Thyroid gland (tissue), 4 donors: ENCODE measurements around the gene CACNA1A. TPM values are rescaled to one million over a fixed set of nuclear protein-coding genes. Genes with fewer than 3 reads are reported as not detected.
"Not testable (repeated sequence)": the region's sequence is repeated elsewhere in the genome, so short reads cannot be mapped to it uniquely, and the experiment has no call there.

Experiments
- DNase-seq, 2 donors: peaks; one replicate each; pipeline ENCODE4 v3.0.0-alpha.2; 2019
- H3K27ac ChIP-seq, 3 donors: fragments of 200-600 bp; sonication (generic); 1 replicate in 2 of 3; 2 replicates in 1 of 3; pipeline ENCODE4 v1.5.1; 2016 to 2019; ENCODE audit warnings: mild to moderate bottlenecking in 1 of 3, moderate library complexity in 1 of 3
- H3K27me3 ChIP-seq: fragments of 200-600 bp; sonication (generic); one replicate; pipeline ENCODE4 v1.5.1; 2019
- H3K36me3 ChIP-seq, 2 donors: fragments of 200-600 bp; sonication (generic); one replicate each; pipeline ENCODE4 v1.5.1; 2016 to 2019
- H3K4me1 ChIP-seq, 2 donors: fragments of 200-600 bp; sonication (generic); one replicate each; pipeline ENCODE4 v1.5.1; 2017 to 2019
- H3K4me3 ChIP-seq, 3 donors: fragments of 200-600 bp; sonication (generic); replicated peaks in 1 of 3; 1 replicate in 2 of 3; 2 replicates in 1 of 3; pipeline ENCODE4 v1.5.1; 2016; ENCODE audit warnings: mild to moderate bottlenecking in 1 of 3
- H3K9me3 ChIP-seq: fragments of 200-600 bp; sonication (generic); one replicate; pipeline ENCODE4 v1.5.1; 2017
- POLR2A ChIP-seq, 2 donors: fragments of 450-650 bp; IDR thresholded peaks; one replicate each; pipeline ENCODE4 v1.6.1; 2017; ENCODE audit warnings: antibody characterized with exemption in 2 of 2, mild to moderate bottlenecking in 2 of 2, moderate library complexity in 1 of 2
- WGBS, 2 donors: methylation state at CpG; one replicate each; pipeline ENCODE4 v1.1.5; 2017; 5-methylcytosine and 5-hydroxymethylcytosine counted together
- intact Hi-C: fragments of 100-400 bp; cut with DNase I; formaldehyde crosslinking; loops from one replicate; pipeline ENCODE4 v1.15.1; 2023
- total RNA-seq, 4 donors: library from RNA; depleted of rRNA; stranded (reverse); fragments of >200 nt; gene quantifications; one replicate each; pipeline ENCODE4 v1.2.3, GENCODE V29; 2016
- TF ChIP-seq, protein P1 (sequence below), 6 experiments: fragments of 200-600 bp in 3 of 6; fragments of 450-650 bp in 3 of 6; sonication (generic) in 3 of 6; IDR thresholded peaks; one replicate each; pipeline ENCODE4 v1.5.1; 2016 to 2019; ENCODE audit warnings: antibody characterized with exemption in 6 of 6, mild to moderate bottlenecking in 2 of 6, inconsistent platforms in 1 of 6, moderate library complexity in 1 of 6

CACNA1A gene
- total RNA-seq, 4 donors from 2014 or later, result 0.27 to 2.5 (median 0.80) TPM

DNA sequence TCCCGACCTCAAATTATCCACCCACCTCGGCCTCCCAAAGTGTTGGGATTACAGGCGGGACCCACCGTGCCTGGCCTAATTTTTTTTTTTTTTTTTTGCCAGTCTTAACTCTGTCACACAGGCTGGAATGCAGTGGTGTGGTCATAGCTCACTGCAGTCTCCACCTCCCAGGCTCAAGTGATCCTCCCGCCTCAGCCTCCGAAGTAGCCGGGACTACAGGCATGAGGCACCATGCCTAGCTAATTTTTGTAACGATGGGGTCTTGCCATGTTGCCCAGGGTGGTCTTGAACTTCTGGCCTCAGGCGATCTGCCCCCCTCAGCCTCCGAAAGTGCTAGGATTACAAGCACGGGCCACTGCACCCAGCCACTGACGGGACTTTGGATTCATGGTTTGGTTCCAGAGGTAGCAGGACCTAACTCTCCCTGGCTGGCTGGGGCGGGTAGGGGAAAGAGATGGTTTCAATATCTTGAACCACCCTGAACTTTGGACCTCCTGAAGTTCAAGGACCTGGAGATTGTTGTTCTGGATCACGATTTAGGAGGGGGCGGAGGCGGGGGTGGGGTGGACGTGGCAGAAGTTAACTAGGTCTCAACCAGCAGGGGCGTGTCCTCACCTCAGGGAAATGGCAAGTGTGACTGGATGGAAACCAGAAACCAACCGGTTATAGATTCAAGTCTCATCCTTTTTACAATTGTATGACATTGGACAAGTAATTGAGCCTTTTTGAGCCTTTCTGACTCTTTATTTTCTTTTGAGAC lies 315.3 kb downstream of the CACNA1A start:
- Histone ChIP-seq H3K9me3 (no peaks in the 10 kb centered on the region), H3K4me1 (no peaks in the 10 kb centered on the region), H3K27me3 (no peaks in the 10 kb centered on the region), H3K36me3 (no peaks in the 10 kb centered on the region), H3K4me3 (no peak overlapping the region), H3K27ac (no peak overlapping the region)
- intact Hi-C loops, result loop anchor here (10.0 kb wide), 1 partner anchor 74 kb away; no protein-coding TSS in a partner anchor
- no peak for DNase-seq
- no peak for TF ChIP-seq POLR2A (IDR thresholded peaks at IDR 0.05)
- TF ChIP-seq, protein P1, sequence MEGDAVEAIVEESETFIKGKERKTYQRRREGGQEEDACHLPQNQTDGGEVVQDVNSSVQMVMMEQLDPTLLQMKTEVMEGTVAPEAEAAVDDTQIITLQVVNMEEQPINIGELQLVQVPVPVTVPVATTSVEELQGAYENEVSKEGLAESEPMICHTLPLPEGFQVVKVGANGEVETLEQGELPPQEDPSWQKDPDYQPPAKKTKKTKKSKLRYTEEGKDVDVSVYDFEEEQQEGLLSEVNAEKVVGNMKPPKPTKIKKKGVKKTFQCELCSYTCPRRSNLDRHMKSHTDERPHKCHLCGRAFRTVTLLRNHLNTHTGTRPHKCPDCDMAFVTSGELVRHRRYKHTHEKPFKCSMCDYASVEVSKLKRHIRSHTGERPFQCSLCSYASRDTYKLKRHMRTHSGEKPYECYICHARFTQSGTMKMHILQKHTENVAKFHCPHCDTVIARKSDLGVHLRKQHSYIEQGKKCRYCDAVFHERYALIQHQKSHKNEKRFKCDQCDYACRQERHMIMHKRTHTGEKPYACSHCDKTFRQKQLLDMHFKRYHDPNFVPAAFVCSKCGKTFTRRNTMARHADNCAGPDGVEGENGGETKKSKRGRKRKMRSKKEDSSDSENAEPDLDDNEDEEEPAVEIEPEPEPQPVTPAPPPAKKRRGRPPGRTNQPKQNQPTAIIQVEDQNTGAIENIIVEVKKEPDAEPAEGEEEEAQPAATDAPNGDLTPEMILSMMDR (IDR thresholded peaks at IDR 0.05), result no peak
- WGBS, 2 donors, result 75 to 77% methylated on average over 14 to 19 of the region's 19 CpGs

- Histone ChIP-seq H3K27ac (no peak overlapping the region), H3K27me3 (no peaks in the 10 kb centered on the region), H3K36me3 (no peaks in the 10 kb centered on the region), H3K4me3 (no peak overlapping the region), H3K4me1 (no peaks in the 10 kb centered on the region), H3K9me3 (no peaks in the 10 kb centered on the region)
- 82 to 83% methylated on average over 4 of the region's 4 CpGs for WGBS, 2 donors
- intact Hi-C loops, result no loop called here
- TF ChIP-seq POLR2A (IDR thresholded peaks at IDR 0.05), result no peak
- TF ChIP-seq, protein P1 (IDR thresholded peaks at IDR 0.05), result no peak
- DNase-seq, result no peak
These were observed 316.7 kb downstream of the CACNA1A start for GRCh38 chr19:13189600-13189999.

GRCh38 chr19:13187419-13187818 lies 318.9 kb downstream of the CACNA1A start:
- Histone ChIP-seq H3K4me1 (no peaks in the 10 kb centered on the region), H3K9me3 (no peaks in the 10 kb centered on the region), H3K36me3 (no peaks in the 10 kb centered on the region), H3K27me3 (no peaks in the 10 kb centered on the region), H3K4me3 (no peak overlapping the region), H3K27ac (no peak overlapping the region)
- TF ChIP-seq POLR2A (IDR thresholded peaks at IDR 0.05), result no peak
- TF ChIP-seq, protein P1 (IDR thresholded peaks at IDR 0.05), result no peak
- 94 to 99% methylated on average over 4 of the region's 4 CpGs for WGBS, 2 donors
- no peak for DNase-seq
- intact Hi-C loops, result no loop called here

GRCh38 chr19:13186688-13187087 lies 319.6 kb downstream of the CACNA1A start:
- H3K4me1 ChIP-seq, H3K27ac ChIP-seq, DNase-seq, H3K27me3 ChIP-seq, H3K36me3 ChIP-seq, H3K9me3 ChIP-seq, intact Hi-C loops, H3K4me3 ChIP-seq: not testable (repeated sequence)
- 95 to 98% methylated on average over 8 to 14 of the region's 38 CpGs for WGBS, 2 donors

- intact Hi-C loops, H3K4me1 ChIP-seq, H3K36me3 ChIP-seq, H3K27me3 ChIP-seq, H3K27ac ChIP-seq, H3K4me3 ChIP-seq, H3K9me3 ChIP-seq, DNase-seq: not testable (repeated sequence)
- 88 to 94% methylated on average over 19 to 22 of the region's 22 CpGs for WGBS, 2 donors
These were observed 320.3 kb downstream of the CACNA1A start for GRCh38 chr19:13185763-13186657.

DNA sequence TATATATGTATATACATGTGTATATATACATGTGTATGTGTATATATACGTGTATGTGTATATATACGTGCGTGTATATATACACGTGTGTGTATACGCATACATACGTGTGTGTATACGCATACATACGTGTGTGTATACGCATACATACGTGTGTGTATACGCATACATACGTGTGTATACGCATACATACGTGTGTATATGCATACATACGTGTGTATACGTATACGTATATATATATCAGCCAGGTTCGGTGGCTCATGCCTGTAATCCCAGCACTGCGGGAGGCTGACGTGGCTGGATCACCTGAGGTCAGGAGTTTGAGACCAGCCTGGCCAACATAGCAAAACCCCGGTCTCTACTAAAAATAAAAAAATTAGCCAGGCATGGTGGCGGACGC lies 321.4 kb downstream of the CACNA1A start:
- DNase-seq, H3K27me3 ChIP-seq, H3K36me3 ChIP-seq, intact Hi-C loops, H3K9me3 ChIP-seq, H3K4me3 ChIP-seq, H3K4me1 ChIP-seq, H3K27ac ChIP-seq: not testable (repeated sequence)
- 64 to 87% methylated on average over 23 of the region's 23 CpGs for WGBS, 2 donors
